ENCODE data around the gene NSRP1.

DNA sequence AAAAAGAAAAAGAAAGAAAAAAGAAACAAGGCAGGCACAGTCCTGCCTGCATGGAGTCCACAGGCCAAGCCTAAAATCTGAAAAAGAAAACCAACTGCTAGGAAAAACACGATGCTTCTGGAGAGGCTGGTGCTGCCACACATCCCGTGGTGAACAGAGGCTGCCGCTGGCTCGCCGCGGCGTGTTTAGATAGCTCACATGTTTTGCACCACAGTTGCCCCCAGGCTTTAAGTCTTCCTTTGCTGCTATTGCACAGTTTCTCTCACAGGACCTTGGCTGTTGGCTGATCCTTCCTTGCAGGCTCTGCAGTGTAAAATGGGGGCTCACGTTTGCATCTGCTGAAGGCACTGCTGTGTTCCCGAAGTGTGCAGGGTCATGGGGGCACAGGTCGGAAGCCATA lies 110.3 kb downstream of the NSRP1 start:
- TF ChIP-seq GATAD2B (conservative IDR thresholded peaks at IDR 0.05; ENCODE audit: low read depth) (no peak), CHD4 (IDR thresholded peaks at IDR 0.05) (no peak)
- TF ChIP-seq, protein P1, sequence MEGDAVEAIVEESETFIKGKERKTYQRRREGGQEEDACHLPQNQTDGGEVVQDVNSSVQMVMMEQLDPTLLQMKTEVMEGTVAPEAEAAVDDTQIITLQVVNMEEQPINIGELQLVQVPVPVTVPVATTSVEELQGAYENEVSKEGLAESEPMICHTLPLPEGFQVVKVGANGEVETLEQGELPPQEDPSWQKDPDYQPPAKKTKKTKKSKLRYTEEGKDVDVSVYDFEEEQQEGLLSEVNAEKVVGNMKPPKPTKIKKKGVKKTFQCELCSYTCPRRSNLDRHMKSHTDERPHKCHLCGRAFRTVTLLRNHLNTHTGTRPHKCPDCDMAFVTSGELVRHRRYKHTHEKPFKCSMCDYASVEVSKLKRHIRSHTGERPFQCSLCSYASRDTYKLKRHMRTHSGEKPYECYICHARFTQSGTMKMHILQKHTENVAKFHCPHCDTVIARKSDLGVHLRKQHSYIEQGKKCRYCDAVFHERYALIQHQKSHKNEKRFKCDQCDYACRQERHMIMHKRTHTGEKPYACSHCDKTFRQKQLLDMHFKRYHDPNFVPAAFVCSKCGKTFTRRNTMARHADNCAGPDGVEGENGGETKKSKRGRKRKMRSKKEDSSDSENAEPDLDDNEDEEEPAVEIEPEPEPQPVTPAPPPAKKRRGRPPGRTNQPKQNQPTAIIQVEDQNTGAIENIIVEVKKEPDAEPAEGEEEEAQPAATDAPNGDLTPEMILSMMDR (IDR thresholded peaks at IDR 0.05 in 2 of 3, conservative IDR thresholded peaks at IDR 0.05 in 1 of 3; ENCODE audit: control insufficient read depth in 2 of 3, extremely low read depth in 1 of 3, insufficient read depth in 1 of 3, low read depth in 3 of 3, low read length in 3 of 3), result no peak
- TF ChIP-seq, protein P2, sequence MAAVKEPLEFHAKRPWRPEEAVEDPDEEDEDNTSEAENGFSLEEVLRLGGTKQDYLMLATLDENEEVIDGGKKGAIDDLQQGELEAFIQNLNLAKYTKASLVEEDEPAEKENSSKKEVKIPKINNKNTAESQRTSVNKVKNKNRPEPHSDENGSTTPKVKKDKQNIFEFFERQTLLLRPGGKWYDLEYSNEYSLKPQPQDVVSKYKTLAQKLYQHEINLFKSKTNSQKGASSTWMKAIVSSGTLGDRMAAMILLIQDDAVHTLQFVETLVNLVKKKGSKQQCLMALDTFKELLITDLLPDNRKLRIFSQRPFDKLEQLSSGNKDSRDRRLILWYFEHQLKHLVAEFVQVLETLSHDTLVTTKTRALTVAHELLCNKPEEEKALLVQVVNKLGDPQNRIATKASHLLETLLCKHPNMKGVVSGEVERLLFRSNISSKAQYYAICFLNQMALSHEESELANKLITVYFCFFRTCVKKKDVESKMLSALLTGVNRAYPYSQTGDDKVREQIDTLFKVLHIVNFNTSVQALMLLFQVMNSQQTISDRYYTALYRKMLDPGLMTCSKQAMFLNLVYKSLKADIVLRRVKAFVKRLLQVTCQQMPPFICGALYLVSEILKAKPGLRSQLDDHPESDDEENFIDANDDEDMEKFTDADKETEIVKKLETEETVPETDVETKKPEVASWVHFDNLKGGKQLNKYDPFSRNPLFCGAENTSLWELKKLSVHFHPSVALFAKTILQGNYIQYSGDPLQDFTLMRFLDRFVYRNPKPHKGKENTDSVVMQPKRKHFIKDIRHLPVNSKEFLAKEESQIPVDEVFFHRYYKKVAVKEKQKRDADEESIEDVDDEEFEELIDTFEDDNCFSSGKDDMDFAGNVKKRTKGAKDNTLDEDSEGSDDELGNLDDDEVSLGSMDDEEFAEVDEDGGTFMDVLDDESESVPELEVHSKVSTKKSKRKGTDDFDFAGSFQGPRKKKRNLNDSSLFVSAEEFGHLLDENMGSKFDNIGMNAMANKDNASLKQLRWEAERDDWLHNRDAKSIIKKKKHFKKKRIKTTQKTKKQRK (IDR thresholded peaks at IDR 0.05; ENCODE audit: low read depth, low read length), result no peak
